ENCODE measurements around the gene ETS1. TPM values are rescaled to one million over a fixed set of nuclear protein-coding genes. Genes with fewer than 3 reads are reported as not detected.
"Not testable (repeated sequence)": the region's sequence is repeated elsewhere in the genome, so short reads cannot be mapped to it uniquely, and the experiment has no call there.

ETS1 gene
- total RNA-seq, 2 donors from 2014 or later, result 23.0 to 38.0 TPM

- ATAC-seq, result no peak
- intact Hi-C loops (cut with DNase I, micrococcal nuclease), result no loop called here
- DNase-seq, result no peak
These were observed 121.2 kb downstream of the ETS1 start for GRCh38 chr11:128465946-128466705.

- DNase-seq, result no peak
- no peak for ATAC-seq
- intact Hi-C loops (cut with DNase I, micrococcal nuclease), result no loop called here
These were observed 121.8 kb downstream of the ETS1 start for GRCh38 chr11:128465531-128465930.

DNA sequence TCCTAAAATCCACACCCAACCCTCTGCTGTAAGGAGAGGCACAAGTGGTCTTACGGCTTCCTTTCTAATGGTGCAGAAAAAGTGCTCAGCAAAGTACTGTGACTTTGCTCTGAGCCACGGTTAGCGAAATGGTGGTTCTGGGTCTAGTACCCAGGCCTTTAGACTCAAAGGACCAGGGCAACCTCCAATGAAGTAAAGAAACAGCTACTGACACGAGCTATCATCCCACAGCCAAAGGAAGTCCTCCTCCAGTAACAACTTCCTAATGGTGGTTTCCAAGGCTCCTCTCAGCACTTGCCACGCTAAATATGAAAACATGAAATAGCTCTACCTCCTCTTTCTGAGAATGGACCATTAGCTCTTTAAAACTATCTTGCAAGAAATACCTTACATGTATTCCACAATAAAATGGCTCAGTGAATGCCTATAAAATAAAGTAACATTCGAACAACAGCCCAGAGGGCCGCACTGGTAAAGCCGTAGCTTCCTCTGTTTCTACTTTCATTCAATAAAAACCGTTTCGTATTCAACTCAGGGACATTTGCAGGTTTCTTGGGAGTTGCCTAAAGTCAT, 122.4 kb downstream of the ETS1 start:
- intact Hi-C loops (cut with DNase I, micrococcal nuclease), result no loop called here
- ATAC-seq (no peak), DNase-seq (no peak)

GRCh38 chr11:128463979-128464378, 123.4 kb downstream of the ETS1 start:
- ATAC-seq (peak; percentile 79), DNase-seq (no peak)
- intact Hi-C loops (cut with DNase I, micrococcal nuclease), result no loop called here

DNA sequence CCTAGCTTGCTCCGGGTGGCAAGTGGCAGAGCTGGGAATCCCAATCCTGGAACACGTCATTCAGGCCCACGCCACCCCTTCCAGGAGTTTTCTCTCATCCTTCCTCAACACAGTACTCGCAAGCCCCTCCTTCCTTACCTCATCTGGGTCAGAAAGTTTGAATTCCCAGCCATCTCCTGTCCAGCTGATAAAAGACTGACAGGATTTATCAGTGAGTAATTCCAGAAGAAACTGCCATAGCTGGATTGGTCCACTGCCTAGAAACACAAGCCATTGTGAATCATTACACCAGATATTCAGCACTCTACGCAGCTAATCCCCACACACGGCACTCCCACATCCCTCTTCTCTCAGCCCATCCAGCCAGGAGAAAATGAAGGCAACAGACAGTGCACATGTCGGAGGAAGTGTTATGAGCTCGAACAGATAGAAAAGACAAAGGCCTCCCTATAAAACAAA, 124.0 kb downstream of the ETS1 start:
- DNase-seq (no peak), ATAC-seq (no peak)
- intact Hi-C loops (cut with DNase I, micrococcal nuclease), result no loop called here

DNA sequence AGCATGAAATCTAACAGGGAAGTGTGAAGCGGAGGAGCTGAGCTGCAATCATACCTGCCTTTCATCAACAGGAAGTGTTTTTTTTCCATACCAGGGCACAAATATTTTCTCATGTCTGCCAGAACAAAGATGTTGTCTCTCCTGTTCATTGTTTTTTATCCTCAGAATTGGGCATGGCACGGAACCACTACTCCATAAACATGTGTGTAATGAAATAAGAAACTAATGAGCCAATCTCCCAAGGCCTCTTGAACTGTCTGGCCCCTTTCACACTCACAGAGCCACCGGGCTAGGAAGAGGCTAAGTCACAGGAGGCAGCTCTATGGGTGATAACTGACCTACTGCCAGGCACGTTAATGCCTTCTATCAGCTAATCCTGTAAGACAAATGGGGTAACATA, 124.4 kb downstream of the ETS1 start:
- no peak for ATAC-seq
- intact Hi-C loops (cut with DNase I, micrococcal nuclease), result no loop called here
- DNase-seq, result no peak

GRCh38 chr11:128462189-128462588, 125.2 kb downstream of the ETS1 start:
- intact Hi-C loops (cut with DNase I, micrococcal nuclease), result no loop called here
- ATAC-seq (no peak), DNase-seq (no peak)

GRCh38 chr11:128458321-128458720, 129.0 kb downstream of the ETS1 start:
- DNase-seq, result no peak
- intact Hi-C loops (cut with DNase I, micrococcal nuclease), result no loop called here
- no peak for ATAC-seq

DNA sequence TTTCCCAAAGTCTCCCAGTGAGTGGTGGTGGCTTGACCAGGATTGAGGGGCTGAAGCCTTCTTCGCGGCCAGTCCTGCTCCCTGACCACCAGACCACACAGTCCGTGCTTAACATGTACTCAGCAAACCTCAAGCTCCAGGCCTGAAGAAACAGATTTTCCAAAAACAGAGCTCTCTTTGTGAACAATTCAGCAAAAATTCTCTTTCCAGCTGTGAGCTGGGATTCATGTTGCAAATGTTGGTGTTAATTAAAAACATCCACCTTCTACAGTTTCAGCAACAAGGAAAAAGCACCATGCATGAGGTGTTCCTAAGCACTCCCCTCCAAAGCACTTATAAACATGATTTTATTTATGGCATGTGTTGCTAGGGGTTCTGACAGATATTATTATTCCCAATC, 129.5 kb downstream of the ETS1 start:
- DNase-seq (no peak), ATAC-seq (no peak)
- intact Hi-C loops (cut with DNase I, micrococcal nuclease), result no loop called here

DNA sequence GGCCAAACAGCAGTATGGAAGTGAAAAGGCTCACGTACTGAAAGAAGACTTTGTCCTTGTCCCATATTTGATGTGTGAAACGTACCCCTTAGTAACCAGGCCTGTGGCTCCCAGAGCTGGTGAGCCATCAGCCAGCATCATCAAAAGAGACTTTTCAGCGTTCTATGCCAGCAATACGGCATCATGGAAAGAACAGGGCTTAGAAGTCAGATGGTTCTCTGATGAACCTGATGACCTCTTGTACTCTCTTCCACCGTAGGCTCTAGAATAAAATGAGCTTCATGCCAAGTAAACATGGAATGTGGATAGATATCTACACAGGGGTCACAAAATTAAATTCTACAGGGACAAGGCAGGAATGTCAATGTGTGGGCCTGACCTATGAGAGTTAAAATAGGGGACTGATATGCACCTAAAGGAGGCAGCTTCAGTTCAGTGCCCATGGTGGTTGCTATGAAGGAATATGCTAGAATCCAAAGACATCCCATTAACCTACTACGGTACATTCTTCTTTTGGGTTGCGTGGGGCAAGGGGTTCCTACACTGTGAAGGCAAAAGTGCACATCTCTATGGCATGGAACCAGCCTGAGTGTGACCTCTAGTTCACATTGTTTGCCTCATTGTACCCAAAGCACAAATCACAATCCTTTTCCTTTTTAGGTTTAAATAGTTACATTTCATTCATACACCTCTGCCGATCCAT, 130.6 kb downstream of the ETS1 start:
- no peak for ATAC-seq
- DNase-seq, result no peak
- intact Hi-C loops (cut with DNase I, micrococcal nuclease), result no loop called here

DNA sequence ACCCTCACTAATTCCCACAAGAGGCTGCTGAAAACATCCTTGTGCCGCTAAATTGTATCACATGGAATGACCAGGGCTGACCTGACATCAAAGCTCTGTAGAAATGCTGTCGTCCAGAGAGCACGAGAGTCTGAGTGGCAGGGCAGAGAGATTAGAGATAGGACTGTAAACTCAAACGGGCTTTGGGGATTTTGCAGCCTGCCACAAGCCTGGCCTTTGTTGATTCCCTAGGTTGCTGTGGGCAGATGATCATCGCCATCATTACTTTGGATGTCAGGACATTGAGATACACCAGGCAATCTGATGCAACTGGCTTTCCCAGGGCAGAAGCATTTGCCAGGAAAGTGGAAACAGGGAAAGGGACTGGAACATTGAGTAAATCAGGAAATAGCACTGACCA, 131.6 kb downstream of the ETS1 start:
- ATAC-seq, result no peak
- no peak for DNase-seq
- intact Hi-C loops (cut with DNase I, micrococcal nuclease), result no loop called here

DNA sequence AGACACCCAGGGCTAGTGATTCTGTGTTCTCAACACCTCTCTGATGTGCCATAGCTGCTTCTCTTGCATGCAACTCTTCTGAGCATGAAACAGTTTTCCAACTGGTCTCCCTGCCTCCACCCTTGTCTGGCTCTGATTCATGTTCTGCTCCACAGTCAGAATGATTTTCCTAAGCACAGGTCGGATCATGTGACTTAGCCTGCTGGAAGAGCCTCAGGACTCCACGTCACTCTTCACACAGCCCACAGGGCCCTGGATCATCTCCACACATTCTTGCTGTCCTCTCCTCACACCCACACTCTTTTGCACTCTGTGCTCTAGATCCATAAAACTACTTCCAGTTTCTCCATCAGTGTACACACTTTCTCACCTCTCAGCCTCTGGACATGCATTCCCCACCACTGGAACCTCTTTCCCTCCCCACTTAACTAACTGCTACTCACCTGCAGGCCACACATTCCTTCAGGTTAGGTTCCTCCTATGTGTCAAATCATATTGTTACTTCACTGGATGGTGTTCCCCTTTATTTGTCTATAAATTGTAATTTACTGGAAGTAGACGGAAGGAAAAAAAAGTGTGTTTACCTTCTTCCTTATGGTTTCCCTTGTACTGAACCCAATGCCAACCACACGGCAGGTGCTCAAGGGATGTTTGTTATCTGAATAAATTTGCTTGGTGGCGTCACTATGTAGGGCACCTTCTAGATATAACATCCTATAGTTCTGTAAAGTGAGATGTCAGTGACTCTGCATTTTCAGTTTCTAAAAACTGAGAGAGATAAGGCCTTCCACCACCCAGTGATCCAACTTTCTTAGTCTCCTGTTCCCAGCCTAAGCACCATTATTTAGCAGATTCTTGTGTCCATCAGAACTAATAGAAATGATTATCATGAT, 133.7 kb downstream of the ETS1 start:
- intact Hi-C loops (cut with DNase I, micrococcal nuclease), result no loop called here
- ATAC-seq, result peak; percentile 65
- peak; percentile 51 to 74 for DNase-seq

DNA sequence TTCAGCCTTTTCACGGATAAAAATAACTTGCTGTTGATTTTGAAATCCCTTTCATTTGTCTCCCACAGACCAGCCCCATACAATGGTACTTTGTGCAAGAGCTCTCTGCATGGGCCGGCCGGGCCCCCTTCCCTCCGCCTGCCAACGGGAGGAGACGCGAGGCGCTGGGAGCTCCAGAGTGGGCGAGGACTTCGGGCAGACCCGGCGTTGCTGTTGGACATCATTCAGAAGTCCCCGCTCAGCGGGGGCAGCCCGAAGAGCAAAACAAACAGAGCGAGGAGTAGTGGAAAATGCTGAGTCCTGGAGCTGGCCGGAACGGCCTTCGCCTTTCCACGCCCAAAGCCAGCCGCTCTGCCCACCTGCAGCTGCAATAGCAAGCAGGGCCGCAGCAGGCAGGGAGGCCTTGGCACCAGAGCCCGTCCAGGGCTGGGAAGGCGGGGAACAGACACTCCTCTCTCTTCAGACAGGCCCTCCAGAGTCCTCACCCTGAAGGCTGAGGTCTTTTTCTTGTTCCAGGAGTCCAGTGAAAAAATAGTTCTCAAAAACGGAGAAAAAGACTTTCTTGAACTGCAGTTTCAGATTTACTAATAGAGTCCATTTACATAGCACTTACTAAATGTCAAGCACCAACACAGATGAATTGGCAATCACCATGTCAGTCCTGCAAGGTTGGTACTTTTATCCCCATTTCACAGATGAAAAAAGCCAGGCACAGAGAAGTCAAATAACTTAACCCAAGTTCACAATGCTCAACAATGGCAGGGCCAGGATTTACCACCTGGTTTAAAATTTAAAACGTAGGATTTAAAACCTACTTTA, 135.5 kb downstream of the ETS1 start:
- peak; percentile 57 to 59 for DNase-seq
- ATAC-seq, result peak; percentile 28
- intact Hi-C loops (cut with DNase I, micrococcal nuclease), result no loop called here

GRCh38 chr11:128450882-128451651, 136.3 kb downstream of the ETS1 start:
- intact Hi-C loops (cut with DNase I, micrococcal nuclease), result no loop called here
- ATAC-seq (no peak), DNase-seq (no peak)

DNA sequence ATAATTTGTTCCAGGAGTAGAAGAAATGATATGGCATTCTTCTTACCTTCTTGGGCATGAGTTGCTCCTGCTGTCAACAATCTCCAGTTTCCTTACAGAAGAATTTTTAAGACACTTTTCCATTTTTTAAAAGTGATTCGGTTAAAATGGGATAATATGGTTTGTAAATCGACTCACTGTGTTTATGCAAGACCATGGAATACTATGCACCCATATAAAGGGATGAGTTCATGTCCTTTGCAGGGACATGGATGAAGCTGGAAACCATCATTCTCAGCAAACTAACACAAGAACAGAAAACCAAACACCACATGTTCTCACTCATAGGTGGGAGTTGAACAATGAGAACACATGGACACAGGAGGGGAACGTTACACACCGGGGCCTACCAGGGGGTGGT, 136.9 kb downstream of the ETS1 start:
- ATAC-seq; DNase-seq; intact Hi-C loops (cut with DNase I, micrococcal nuclease): not testable (repeated sequence)

GRCh38 chr11:128448981-128449713, 138.2 kb downstream of the ETS1 start:
- no peak for ATAC-seq
- intact Hi-C loops (cut with DNase I, micrococcal nuclease), result no loop called here
- no peak for DNase-seq

All from left colon (tissue), 2 donors.